NCI-H748 (cell line): Measurements from ENCODE around the gene ARMH3.

Source experiments
- DNase-seq: peaks from one replicate; lab custom pipeline; 2025; ENCODE audit not compliant: unreplicated experiment; lab: John Stamatoyannopoulos, UW

The ARMH3 gene

DNA sequence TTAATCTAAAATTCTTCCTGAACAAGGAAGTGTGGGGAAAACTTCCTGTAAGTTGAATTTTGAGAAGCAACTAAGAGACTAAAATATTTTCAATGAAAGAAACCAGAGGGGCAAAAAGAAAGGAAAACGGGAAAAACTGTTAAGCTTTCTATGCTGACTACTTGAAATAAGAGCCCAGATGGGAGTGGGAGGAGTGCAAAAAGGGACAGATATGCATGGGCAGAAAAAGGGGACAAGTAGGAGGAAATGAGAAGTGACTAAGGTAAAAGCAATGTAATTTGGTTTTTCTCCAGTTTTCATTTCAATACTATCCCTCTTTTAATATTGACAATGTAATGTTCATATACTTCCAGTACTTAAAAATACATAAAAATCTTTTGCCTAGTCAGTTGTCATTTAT lies 248.8 kb downstream of the ARMH3 start:
- no peak for DNase-seq

DNA sequence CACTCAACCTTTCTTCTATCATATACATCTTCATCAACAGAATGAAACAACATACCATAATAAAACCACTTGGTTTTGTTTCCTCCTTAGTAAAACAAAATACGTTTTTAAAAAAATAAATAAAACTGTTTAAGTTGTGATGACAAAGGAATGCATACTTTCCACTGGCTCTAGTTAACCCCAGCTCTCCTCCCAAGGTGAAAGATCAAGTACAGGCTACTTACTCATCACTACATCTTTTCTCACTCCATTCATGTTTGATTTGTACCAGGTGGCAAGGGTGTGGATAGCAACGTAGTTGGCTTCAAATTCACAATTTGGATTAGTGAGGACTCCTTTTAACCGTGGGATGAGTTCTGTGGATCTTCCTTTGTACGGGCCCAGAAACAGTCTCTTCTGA lies 252.5 kb downstream of the ARMH3 start:
- DNase-seq: no peak

DNA sequence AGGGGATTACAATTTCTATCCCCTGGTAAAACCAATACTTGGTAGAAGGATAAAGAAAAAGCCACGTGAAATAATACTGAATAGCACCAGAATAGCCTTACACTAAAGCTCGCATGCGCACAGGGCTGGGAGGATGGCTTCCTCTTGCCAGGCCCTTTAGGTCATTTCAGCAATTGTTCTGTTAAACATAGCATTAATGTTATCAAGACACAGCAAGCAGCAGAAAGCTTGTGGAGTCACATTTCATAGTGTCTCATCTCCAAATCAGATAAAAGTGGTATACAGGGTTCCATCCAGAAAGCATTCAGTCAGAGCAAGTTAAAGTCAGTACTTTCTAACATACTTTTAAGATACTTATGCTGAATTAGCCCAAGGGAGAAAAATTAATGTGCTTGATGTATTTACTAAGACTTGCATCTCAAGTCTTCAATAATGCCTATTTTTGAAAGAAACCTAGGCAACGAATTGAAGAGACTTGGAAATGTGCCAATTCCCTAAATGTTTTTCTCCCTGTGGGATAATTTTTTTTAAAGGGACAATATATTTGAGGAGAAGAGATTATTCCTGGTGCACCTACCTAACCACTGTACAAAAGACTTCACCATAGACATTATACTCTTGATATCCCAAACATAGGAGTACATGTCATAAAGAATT lies 258.4 kb downstream of the ARMH3 start:
- no peak for DNase-seq
